ENCODE results near the gene CYCS. TPM values are rescaled to one million over a fixed set of nuclear protein-coding genes. Genes with fewer than 3 reads are reported as not detected.

The CYCS gene
- total and polyA plus RNA-seq, 2 of the 8 experiments (the other 6 are each of a cell fraction or from before 2014, with no cell fraction given), result 48.6 to 229 TPM

GRCh38 chr7:25090374-25090773, 34.7 kb downstream of the CYCS start:
- no peaks in the 10 kb centered on the region for H3K36me3 ChIP-seq (ENCODE audit: control insufficient read depth in 2 of 4, insufficient read depth in 4 of 4, low read length in 3 of 4)
- POLR2A ChIA-PET (ENCODE audit: partially characterized antibody), result interaction anchor here (0.7 to 1.7 kb wide), 3 partner anchors 30 to 219 kb away, joined by 3 to 4 read pairs (median 3); partner anchors contain the start of gene CYCS

More at GRCh38 chr7:25090374-25090773, 34.7 kb downstream of the CYCS start:
- no peaks in the 10 kb centered on the region for H3K23me2 ChIP-seq (ENCODE audit: low read depth, low read length)
- H3K4me2 ChIP-seq (ENCODE audit: insufficient read depth in 1 of 2, low read depth in 2 of 2, low read length in 2 of 2), result no peak overlapping the region
- no peak overlapping the region for H2BK20ac ChIP-seq (ENCODE audit: low read length)
- H3K23ac ChIP-seq (ENCODE audit: insufficient read length), result no peak overlapping the region
- H3K4me3 ChIP-seq (ENCODE audit: extremely low read depth in 1 of 4, insufficient read depth in 2 of 4, low read depth in 3 of 4, low read length in 4 of 4), result no peak overlapping the region
- no peak overlapping the region for H2BK12ac ChIP-seq (ENCODE audit: low read depth, low read length)
- H3K18ac ChIP-seq (ENCODE audit: extremely low read depth, low read length), result no peak overlapping the region
- 77% methylated on average over 4 of the region's 4 CpGs; no CpG with 5 or more reads in 1 of the 2 experiments for WGBS, 2 experiments (ENCODE audit: extremely low coverage in 1 of 2, insufficient coverage in 1 of 2, insufficient read length in 1 of 2, insufficient replicate concordance in 2 of 2, low coverage in 1 of 2, low lambda C conversion rate in 2 of 2, missing lambda C conversion rate in 1 of 2)
- no peaks in the 10 kb centered on the region for H4K20me1 ChIP-seq (replicated peaks in 1 of 2; ENCODE audit: control insufficient read depth in 1 of 2, insufficient read depth in 2 of 2, low read length in 2 of 2)
- TF ChIP-seq GABPA (IDR thresholded peaks at IDR 0.05; ENCODE audit: borderline replicate concordance, insufficient read depth, low read length), result no peak
- TF ChIP-seq ATF3 (IDR thresholded peaks at IDR 0.05; ENCODE audit: insufficient read depth, low read depth, low read length), result no peak
- no peak for TF ChIP-seq ATF2 (IDR thresholded peaks at IDR 0.05; ENCODE audit: low read length)
- no peak for TF ChIP-seq CBX5 (IDR thresholded peaks at IDR 0.05; ENCODE audit: low read depth, low read length)
- no peak for TF ChIP-seq TEAD4 (IDR thresholded peaks at IDR 0.05; ENCODE audit: low read depth, low read length)
- no peak overlapping the region for H4K5ac ChIP-seq (ENCODE audit: insufficient read length, low read depth, low read length)
- no peaks in the 10 kb centered on the region for H3K9me3 ChIP-seq (ENCODE audit: insufficient read depth in 2 of 2, low read depth in 1 of 2, low read length in 1 of 2)
- H2BK120ac ChIP-seq (replicated peaks; ENCODE audit: low read depth, low read length), result no peak overlapping the region
- H3K27ac ChIP-seq (ENCODE audit: low read depth, low read length), result no peak overlapping the region
- H3K14ac ChIP-seq (ENCODE audit: insufficient read length), result no peak overlapping the region
- no peaks in the 10 kb centered on the region for H3K4me1 ChIP-seq (replicated peaks in 1 of 4; ENCODE audit: control insufficient read depth in 3 of 4, insufficient read depth in 4 of 4, low read length in 3 of 4)
- FAIRE-seq, result no peak
- no peaks in the 10 kb centered on the region for H3K79me1 ChIP-seq (ENCODE audit: low read depth, low read length)
- no peaks in the 10 kb centered on the region for H3K79me2 ChIP-seq (ENCODE audit: control insufficient read depth in 1 of 2, insufficient read depth in 2 of 2, low read length in 2 of 2)
- no peak overlapping the region for H4K8ac ChIP-seq (ENCODE audit: extremely low read depth, insufficient read depth, low read length)
- no peak overlapping the region for H4K91ac ChIP-seq (replicated peaks; ENCODE audit: insufficient read length, low read length)
- no peak overlapping the region for H3K56ac ChIP-seq (replicated peaks; ENCODE audit: insufficient read length, low read depth, low read length)
- no peaks in the 10 kb centered on the region for H3K27me3 ChIP-seq (replicated peaks in 1 of 4; ENCODE audit: control insufficient read depth in 3 of 4, extremely low read depth in 1 of 4, insufficient read depth in 3 of 4, low read length in 3 of 4)
- H2AK5ac ChIP-seq (ENCODE audit: low read depth, low read length), result no peak overlapping the region
- H3K9ac ChIP-seq (replicated peaks in 1 of 4; ENCODE audit: extremely low read depth in 1 of 4, low read depth in 3 of 4, low read length in 3 of 4), result no peak overlapping the region
- no peak overlapping the region for H2BK5ac ChIP-seq (ENCODE audit: low read depth, low read length)
- H3K4ac ChIP-seq (replicated peaks; ENCODE audit: insufficient read length, low read depth, low read length), result no peak overlapping the region
- no peak overlapping the region for H2AFZ ChIP-seq (ENCODE audit: low read length)
- no peak overlapping the region for H2BK15ac ChIP-seq (ENCODE audit: low read length)
- CTCF ChIA-PET (ENCODE audit: partially characterized antibody), result interaction anchor here (1.2 to 8.1 kb wide), 7 partner anchors 8 to 278 kb away, joined by 3 to 84 read pairs (median 14); no protein-coding TSS in a partner anchor
- DNase-seq (ENCODE audit: low read depth in 1 of 2, low spot score in 2 of 2), result no peak
